B cell (primary cell): ENCODE results near the gene SLC35D2.
"Not testable (repeated sequence)": the region's sequence is repeated elsewhere in the genome, so short reads cannot be mapped to it uniquely, and the experiment has no call there.

Experiments used
- CTCF ChIP-seq: fragments of 200-600 bp; IDR thresholded peaks from one replicate; pipeline ENCODE4 v1.8.0; 2022; ENCODE audit warnings: antibody characterized with exemption, mild to moderate bottlenecking
- EZH2 ChIP-seq: IDR thresholded peaks from 2 replicates; pipeline ENCODE4 v1.6.1; 2012; ENCODE audit warnings: borderline replicate concordance, low read depth, mild to moderate bottlenecking, moderate library complexity, low read length; ENCODE audit not compliant: insufficient read depth, poor library complexity, severe bottlenecking

GRCh38 chr9:96322736-96323135 is 60.8 kb downstream of the SLC35D2 start:
- TF ChIP-seq CTCF, EZH2: not testable (repeated sequence)
